Endodermal cell (in vitro differentiated cells): ENCODE measurements around the gene FBXO8. TPM values are rescaled to one million over a fixed set of nuclear protein-coding genes. Genes with fewer than 3 reads are reported as not detected.

ENCODE experiments used
- DNase-seq: peaks from one replicate; pipeline ENCODE4 v3.0.0-alpha.2; 2017
- H3K27ac ChIP-seq: 2 replicates; pipeline ENCODE4 v1.5.1; 2013; ENCODE audit warnings: mild to moderate bottlenecking, low read depth, low read length, moderate library complexity
- H3K27me3 ChIP-seq: 2 replicates; pipeline ENCODE4 v1.6.1; 2013; ENCODE audit warnings: mild to moderate bottlenecking, low read length, moderate library complexity; ENCODE audit not compliant: insufficient read depth, control insufficient read depth, poor library complexity, severe bottlenecking
- H3K36me3 ChIP-seq: 2 replicates; pipeline ENCODE4 v1.7.0; 2013; ENCODE audit warnings: mild to moderate bottlenecking, low read length, moderate library complexity; ENCODE audit not compliant: control insufficient read depth, insufficient read depth
- H3K4me1 ChIP-seq: one replicate; pipeline ENCODE4 v1.7.0; 2013; ENCODE audit warnings: low read length; ENCODE audit not compliant: control insufficient read depth, insufficient read depth
- H3K4me3 ChIP-seq: 2 replicates; pipeline ENCODE4 v1.5.1; 2013; ENCODE audit warnings: mild to moderate bottlenecking, low read length, moderate library complexity
- H3K9ac ChIP-seq: 2 replicates; pipeline ENCODE4 v1.6.1; 2013; ENCODE audit warnings: mild to moderate bottlenecking, low read length, moderate library complexity; ENCODE audit not compliant: poor library complexity, severe bottlenecking; ENCODE audit errors: extremely low read depth
- H3K9me3 ChIP-seq: 2 replicates; pipeline ENCODE4 v1.6.1; 2013; ENCODE audit warnings: mild to moderate bottlenecking, low read length, moderate library complexity; ENCODE audit not compliant: control insufficient read depth
- H3K27ac Mint-ChIP-seq: 2 replicates; pipeline ENCODE4 v1.8.0; 2020; ENCODE audit warnings: mixed read lengths
- H3K27me3 Mint-ChIP-seq: 2 replicates; pipeline ENCODE4 v1.8.0; 2021; ENCODE audit warnings: mild to moderate bottlenecking, mixed read lengths; ENCODE audit not compliant: insufficient read depth
- H3K36me3 Mint-ChIP-seq: 2 replicates; pipeline ENCODE4 v1.8.0; 2020; ENCODE audit warnings: low read depth, mixed read lengths
- H3K4me1 Mint-ChIP-seq: 2 replicates; pipeline ENCODE4 v1.8.0; 2020; ENCODE audit warnings: mixed read lengths
- H3K4me3 Mint-ChIP-seq: 2 replicates; pipeline ENCODE4 v1.8.0; 2020; ENCODE audit warnings: mild to moderate bottlenecking, moderate library complexity, mixed read lengths
- H3K9me3 Mint-ChIP-seq: 2 replicates; pipeline ENCODE4 v1.8.0; 2020; ENCODE audit warnings: mild to moderate bottlenecking, mixed read lengths
- CTCF ChIP-seq: fragments of 200-600 bp; sonication (generic); conservative IDR thresholded peaks from 2 replicates; pipeline ENCODE4 v1.5.0; 2021; ENCODE audit warnings: antibody characterized with exemption, mild to moderate bottlenecking
- WGBS, 2 experiments: methylation state at CpG; one replicate each; pipeline versions ENCODE4 v1.1.5 to v1.1.7; 2013; ENCODE audit warnings: missing lambda C conversion rate in 2 of 2, mixed read lengths in 1 of 2; ENCODE audit not compliant: insufficient coverage in 1 of 2, insufficient read length in 1 of 2; 5-methylcytosine and 5-hydroxymethylcytosine counted together
- total RNA-seq, 2 donors: library from RNA; stranded (reverse); fragmentation: NEBNext Ultra II Directional in 1 of 2; extraction: Animal tissue kit (Norgen Biotek cat#: 25700) in 1 of 2; gene quantifications; 2 replicates in 1 of 2; 3 replicates in 1 of 2; pipeline ENCODE4 v1.2.1, GENCODE V29; 2021

The FBXO8 gene
- total RNA-seq, 2 donors from 2014 or later, result 9.4 to 9.8 TPM

DNA sequence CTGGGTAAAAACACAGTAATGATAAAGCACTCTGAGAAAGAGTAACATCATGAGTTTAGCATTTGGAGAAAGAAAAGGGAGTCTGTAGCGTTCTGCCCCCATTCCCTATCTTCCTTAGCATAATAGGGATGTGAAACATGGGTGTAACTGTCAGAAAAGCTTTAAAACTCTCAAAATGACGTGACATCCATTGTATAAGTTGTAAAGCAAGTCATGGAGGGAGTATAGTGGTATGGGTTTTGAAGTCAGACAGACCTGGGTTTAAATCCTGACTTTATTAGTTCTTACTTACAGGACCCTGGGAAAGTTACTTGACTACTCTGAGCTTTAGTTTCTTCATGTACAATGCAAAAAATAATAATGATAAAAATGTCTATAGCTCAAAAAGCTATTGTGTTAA is 17.1 kb downstream of the FBXO8 start:
- no peaks in the 10 kb centered on the region for H3K4me1 Mint-ChIP-seq
- no peak overlapping the region for H3K4me3 Mint-ChIP-seq
- no peak overlapping the region for H3K27ac Mint-ChIP-seq
- H3K36me3 Mint-ChIP-seq, result no peaks in the 10 kb centered on the region
- no peaks in the 10 kb centered on the region for H3K9me3 Mint-ChIP-seq
- no peak overlapping the region for H3K9ac ChIP-seq
- no peaks in the 10 kb centered on the region for H3K27me3 Mint-ChIP-seq
- H3K27ac ChIP-seq, result no peak overlapping the region
- no peaks in the 10 kb centered on the region for H3K36me3 ChIP-seq
- H3K9me3 ChIP-seq, result no peaks in the 10 kb centered on the region
- no peaks in the 10 kb centered on the region for H3K4me1 ChIP-seq
- no peak overlapping the region for H3K4me3 ChIP-seq
- DNase-seq, result no peak
- no peaks in the 10 kb centered on the region for H3K27me3 ChIP-seq
- no peak for TF ChIP-seq CTCF
- WGBS, 2 experiments, result 71 to 75% methylated on average over 2 of the region's 2 CpGs

- WGBS, 2 experiments, result 92 to 100% methylated on average over 2 of the region's 2 CpGs
- H3K4me1 Mint-ChIP-seq, result no peaks in the 10 kb centered on the region
- H3K4me1 ChIP-seq, result no peaks in the 10 kb centered on the region
- H3K9me3 ChIP-seq, result no peaks in the 10 kb centered on the region
- no peak overlapping the region for H3K4me3 Mint-ChIP-seq
- no peaks in the 10 kb centered on the region for H3K36me3 Mint-ChIP-seq
- no peaks in the 10 kb centered on the region for H3K27me3 Mint-ChIP-seq
- no peaks in the 10 kb centered on the region for H3K27me3 ChIP-seq
- H3K9me3 Mint-ChIP-seq, result no peaks in the 10 kb centered on the region
- H3K9ac ChIP-seq, result no peak overlapping the region
- no peak overlapping the region for H3K27ac ChIP-seq
- no peak for DNase-seq
- no peak overlapping the region for H3K4me3 ChIP-seq
- no peak overlapping the region for H3K27ac Mint-ChIP-seq
- TF ChIP-seq CTCF, result no peak
- H3K36me3 ChIP-seq, result no peaks in the 10 kb centered on the region
Measured at GRCh38 chr4:174265916-174266315, 17.6 kb downstream of the FBXO8 start.

- TF ChIP-seq CTCF, result no peak
- DNase-seq, result no peak
- H3K4me3 Mint-ChIP-seq, result no peak overlapping the region
- WGBS, 2 experiments, result 94 to 100% methylated on average over 2 of the region's 3 CpGs
- no peaks in the 10 kb centered on the region for H3K27me3 Mint-ChIP-seq
- Histone ChIP-seq H3K9me3 (no peaks in the 10 kb centered on the region), H3K4me1 (no peaks in the 10 kb centered on the region), H3K9ac (no peak overlapping the region), H3K36me3 (no peaks in the 10 kb centered on the region), H3K27me3 (no peaks in the 10 kb centered on the region), H3K4me3 (no peak overlapping the region), H3K27ac (no peak overlapping the region)
- H3K4me1 Mint-ChIP-seq, result peaks cover 5% of the 10 kb centered on the region
- H3K9me3 Mint-ChIP-seq, result no peaks in the 10 kb centered on the region
- H3K27ac Mint-ChIP-seq, result no peak overlapping the region
- no peaks in the 10 kb centered on the region for H3K36me3 Mint-ChIP-seq
Measured at GRCh38 chr4:174263445-174263736, 20.1 kb downstream of the FBXO8 start.
